ENCODE measurements around the gene AMFR.

Gene AMFR

DNA sequence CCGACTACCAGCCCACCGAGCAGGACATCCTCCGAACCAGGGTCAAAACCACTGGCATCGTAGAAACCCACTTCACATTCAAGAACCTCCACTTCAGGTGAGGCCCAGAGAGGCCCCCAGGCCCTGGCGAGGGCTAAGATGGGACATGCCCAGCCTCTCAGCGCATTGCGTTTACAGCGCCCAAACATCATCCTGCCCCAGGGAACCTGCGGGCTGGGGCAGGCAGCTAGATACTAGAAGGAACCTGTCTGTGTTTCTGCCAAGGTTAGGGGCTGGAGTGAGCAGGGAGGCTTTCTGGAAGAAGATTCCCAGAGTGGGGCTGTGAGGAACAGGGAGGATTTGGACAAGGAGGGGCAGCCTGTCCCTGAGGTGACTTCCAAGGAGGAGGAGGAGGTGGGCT lies 90.6 kb downstream of the AMFR start:
- no peak for DNase-seq (ENCODE audit: low read depth in 1 of 2, low spot score in 1 of 2)

DNA sequence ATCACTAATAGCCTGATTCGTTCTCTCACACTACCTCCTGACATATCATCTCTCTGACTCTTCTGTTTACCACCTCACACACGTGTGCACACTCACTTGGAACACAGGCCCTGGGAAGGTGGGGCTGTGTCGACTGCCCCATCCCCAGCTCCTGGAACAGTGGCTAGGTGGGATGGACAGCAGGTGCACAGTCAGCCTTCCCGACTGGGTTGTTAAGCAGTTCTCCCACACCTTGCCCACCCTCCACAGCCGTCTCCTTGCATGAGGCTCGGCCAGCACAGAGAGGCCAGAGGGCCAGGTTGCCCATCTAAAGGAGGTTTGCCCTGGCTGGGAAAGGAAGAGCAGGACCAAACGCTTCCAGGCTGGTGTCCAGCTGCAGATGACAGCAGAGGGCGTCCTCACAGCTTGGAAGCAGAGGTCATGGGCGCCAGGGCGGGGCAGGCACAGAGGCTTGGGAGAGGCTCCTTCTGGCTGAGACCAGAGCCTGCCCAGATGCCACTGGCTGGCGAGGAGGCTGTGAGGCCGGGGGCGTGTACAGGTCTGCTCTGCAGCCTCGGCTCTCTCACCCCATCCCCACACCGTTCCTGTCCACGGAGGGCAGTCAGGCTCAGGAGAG lies 92.8 kb downstream of the AMFR start:
- DNase-seq (ENCODE audit: low read depth in 1 of 2, low spot score in 1 of 2), result no peak

GRCh38 chr16:56331915-56332314 lies 93.4 kb downstream of the AMFR start:
- DNase-seq (ENCODE audit: low read depth in 1 of 2, low spot score in 1 of 2), result no peak

DNA sequence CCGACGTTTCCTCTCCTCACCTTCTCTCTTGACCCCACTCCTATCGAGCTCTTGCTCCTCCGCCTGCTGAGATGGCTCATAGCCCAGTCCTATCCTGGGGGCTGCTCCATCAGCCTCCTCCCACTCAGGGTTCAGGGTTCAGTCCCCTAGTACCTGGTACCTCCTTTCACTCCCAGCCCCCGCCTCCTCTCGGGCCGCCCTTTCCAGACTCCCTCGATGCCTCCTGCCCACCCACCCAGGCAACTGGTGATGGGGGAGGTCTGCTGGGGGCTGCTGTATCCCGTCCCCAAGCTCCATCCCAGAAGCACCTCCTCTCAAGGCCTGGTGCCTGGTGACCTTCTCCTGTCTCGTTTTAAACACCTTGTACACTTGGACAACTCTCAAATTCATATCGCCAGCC lies 93.9 kb downstream of the AMFR start:
- no peak for DNase-seq (ENCODE audit: low read depth in 1 of 2, low spot score in 1 of 2)

DNA sequence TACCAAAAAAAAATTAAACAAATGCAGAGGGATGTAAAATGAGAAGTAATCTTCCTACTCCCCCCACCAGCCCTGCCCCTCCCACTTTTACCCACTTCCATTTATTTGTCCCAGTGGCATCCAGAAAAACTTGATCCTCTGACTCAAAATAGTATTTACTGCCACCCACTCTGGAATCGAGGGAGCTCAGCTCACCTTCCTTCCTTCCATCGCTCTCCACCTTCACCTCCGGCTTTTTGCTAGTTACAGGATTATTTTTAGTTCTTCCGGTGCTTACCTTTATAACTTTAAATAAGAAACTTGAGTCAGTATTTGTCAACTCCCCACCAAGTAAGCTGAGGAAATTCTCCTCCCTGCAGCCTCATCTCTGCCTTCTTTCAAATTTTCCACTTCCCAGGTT lies 94.9 kb downstream of the AMFR start:
- no peak for DNase-seq (ENCODE audit: low read depth in 1 of 2, low spot score in 1 of 2)

GRCh38 chr16:56329887-56330286 lies 95.5 kb downstream of the AMFR start:
- no peak for DNase-seq (ENCODE audit: low read depth in 1 of 2, low spot score in 1 of 2)

GRCh38 chr16:56328276-56329022 lies 96.9 kb downstream of the AMFR start:
- no peak for DNase-seq (ENCODE audit: low read depth in 1 of 2, low spot score in 1 of 2)

- no peak for DNase-seq (ENCODE audit: low read depth in 1 of 2, low spot score in 1 of 2)
Measured at GRCh38 chr16:56327929-56328258, 97.5 kb downstream of the AMFR start.

DNA sequence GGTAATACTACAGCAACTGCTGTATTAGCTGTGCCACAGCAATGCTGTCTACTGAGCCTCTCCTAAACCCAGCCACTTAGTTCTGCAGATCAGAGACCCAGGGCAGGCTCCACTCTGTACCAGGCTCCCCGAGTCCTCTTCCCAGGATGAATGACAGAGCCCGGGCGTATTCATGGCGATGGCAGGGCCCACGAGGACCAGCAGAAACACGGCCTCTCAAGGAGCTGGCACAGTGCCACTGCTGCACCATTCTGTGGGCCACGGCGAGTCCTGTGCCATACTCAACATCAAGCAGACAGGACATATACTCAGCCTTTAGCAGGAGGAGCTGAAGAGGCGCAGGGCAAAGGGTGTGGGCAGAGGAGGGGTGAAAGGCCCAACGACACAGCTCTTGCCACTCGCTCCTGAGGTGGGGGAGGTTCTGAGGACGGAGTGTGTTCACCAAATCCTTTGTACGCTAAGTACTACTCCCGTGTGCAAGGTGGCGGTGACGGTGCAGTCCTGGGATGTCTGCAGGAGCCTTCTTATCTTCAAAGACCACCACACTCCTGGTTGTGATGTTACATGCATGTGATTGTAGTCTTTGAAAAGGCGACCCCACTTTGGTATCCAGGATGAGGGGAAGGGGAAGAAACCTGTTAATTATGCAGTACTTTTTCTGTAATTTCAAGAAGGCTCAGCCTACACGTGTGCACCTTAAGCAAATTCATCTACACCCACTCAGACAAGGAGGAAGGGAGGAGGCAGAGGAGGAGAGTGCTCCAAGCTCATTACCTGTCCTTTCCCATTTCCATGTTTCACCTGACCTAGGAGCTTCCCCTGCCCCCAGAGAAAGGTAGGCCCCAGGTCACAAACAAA lies 98.0 kb downstream of the AMFR start:
- DNase-seq (ENCODE audit: low read depth in 1 of 2, low spot score in 1 of 2), result no peak

DNA sequence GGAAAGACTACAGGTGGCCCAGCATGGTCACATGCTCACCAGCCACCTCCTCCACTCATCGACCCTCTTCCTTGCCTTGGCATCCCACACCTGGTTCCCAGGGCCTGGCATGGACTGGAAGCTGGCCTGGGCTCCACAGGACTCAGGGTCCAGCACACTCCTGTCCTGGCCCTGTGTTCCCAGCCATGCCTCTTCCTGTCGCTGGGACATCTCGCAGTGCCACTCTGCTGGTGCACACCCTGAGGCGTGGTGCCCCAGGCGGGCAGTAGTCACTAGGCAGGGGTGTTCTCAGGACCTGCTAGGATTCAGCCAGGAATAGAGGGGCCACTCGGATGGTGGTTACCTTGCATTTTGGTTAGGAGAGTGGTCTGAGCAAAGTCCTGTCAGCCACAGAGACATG lies 99.4 kb downstream of the AMFR start:
- no peak for DNase-seq (ENCODE audit: low read depth in 1 of 2, low spot score in 1 of 2)

DNA sequence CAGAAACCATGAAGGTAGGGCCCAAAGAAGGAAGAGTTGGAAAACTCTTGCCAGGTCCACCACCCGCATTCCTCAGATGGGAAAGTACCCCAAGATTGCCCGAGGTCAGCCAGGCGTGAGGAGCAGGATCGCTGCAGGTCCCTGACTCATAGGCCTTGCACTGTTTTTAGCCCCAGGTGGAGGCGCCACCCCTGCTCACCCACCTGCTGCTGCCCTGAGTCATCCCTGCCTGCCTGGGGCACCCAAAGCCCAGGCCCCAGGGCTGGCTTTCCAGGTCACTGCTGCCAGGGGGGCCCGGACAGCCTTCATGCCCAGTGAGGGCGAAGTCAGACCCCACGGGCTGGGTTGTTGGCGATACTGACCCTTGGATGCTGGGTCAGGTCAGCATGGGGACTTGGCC lies 100.9 kb downstream of the AMFR start:
- DNase-seq (ENCODE audit: low read depth in 1 of 2, low spot score in 1 of 2), result no peak

- no peak for DNase-seq (ENCODE audit: low read depth in 1 of 2, low spot score in 1 of 2)
Measured at GRCh38 chr16:56321571-56321970, 103.8 kb downstream of the AMFR start.

DNA sequence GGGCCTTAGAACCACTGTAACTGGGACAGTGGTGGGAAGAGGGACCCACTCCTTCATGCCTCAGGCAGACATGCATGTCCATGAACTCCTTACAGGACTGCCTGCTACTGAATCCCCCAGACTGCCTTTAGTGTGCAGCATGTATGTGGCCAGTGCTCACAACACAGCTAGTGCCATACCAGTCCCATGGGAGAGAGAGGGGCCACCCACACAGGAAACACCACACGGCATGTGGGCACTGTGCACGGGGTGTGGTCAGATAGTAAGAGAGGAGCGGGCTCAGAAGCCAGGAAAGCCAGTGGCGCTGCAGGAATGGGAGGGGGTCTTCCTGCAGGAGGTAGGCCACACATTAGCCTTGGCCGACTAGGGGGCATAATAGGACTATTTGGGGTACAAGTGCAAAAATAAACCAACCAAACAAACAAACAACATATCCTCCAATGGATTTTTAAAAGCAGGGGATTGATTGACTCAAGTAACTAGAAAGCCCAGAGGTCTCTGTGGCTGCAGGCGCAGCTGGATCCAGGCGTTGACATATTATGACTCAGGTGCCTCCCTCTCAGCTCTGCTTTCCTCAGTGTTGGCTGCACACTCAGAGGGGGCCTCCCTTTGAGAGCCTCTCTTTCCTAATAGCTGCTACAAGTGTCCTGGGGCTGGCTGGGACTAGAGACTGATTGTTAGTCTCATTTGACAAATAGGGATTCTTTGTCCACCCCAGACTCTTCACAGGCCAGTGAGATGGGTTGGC lies 104.4 kb downstream of the AMFR start:
- DNase-seq (ENCODE audit: low read depth in 1 of 2, low spot score in 1 of 2), result no peak

DNA sequence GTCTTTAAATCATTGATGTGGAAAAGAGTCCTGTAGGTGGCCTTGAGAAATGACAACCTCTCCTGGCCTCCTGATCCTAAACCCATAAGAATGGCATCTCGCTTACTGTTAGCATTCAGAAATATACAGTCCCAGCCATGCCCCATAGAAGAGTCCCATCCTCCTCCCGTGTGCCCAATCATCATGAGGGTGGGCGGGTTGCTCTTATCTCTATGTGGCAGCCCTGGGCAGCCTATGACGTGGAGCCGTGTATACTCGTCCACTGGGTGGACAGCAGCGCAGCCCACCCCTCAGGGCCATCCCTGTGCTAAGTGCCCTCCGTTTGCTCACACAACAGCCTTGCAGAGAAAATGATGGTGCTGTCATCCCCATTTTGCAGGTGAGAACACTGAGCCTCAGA lies 105.3 kb downstream of the AMFR start:
- no peak for DNase-seq (ENCODE audit: low read depth in 1 of 2, low spot score in 1 of 2)

GRCh38 chr16:56319376-56319775 lies 106.0 kb downstream of the AMFR start:
- no peak for DNase-seq (ENCODE audit: low read depth in 1 of 2, low spot score in 1 of 2)

DNA sequence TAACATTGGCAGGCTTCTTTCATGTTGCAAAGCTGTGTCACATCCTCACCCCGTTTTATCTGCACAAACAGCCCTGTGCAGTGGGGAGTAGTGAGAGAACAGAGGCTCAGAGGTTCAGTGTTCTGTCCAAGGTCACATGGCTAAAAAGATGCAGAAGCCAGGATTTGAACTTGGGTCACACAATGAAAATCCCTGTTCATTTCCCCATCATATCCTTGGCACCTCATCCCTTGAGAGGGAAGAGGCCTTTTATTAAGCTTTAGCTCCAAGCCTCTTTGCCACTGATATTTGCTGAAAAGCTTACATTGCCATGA lies 106.6 kb downstream of the AMFR start:
- no peak for DNase-seq (ENCODE audit: low read depth in 1 of 2, low spot score in 1 of 2)

DNA sequence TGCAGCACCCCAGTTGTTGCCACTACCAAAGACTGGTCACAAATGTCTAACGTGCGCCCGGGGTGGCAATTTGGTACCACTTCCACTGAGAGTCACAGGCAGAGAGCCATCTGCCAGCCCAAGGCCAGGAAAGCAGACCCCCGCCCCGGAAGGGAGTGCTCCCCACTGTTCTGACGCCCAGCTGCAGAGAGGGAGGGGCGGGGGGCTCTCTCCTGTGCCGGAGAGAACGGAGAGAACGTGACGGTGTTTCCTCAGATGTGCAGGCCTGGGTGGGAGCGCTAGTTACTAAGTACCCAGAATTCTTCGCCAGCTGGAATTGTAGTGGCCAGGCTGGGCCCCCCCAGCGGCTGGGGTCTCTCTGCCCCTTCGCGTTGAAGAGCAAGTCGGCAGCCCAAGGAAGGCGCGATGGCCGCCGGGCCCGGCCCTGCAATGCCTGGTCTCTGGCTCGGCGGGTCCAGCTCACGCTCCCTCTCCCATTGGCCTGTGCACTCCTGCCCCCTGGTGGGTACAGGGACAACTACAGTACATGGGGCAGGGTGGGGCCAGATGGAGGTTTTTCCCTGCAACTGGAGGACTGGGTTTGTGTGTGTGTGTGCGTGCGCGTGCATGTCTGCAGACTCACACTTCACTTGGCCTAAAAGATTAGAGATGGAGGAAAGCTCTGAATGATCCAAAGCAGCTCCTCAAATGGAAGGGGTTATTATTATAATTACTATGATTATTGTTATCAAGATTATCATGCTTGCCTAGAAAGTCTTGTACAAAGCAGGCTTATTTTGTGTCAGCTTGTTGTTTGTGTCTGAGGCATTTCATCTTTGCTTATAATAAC lies 107.1 kb downstream of the AMFR start:
- peak; percentile 58 to 62 for DNase-seq (ENCODE audit: low read depth in 1 of 2, low spot score in 1 of 2)

DNA sequence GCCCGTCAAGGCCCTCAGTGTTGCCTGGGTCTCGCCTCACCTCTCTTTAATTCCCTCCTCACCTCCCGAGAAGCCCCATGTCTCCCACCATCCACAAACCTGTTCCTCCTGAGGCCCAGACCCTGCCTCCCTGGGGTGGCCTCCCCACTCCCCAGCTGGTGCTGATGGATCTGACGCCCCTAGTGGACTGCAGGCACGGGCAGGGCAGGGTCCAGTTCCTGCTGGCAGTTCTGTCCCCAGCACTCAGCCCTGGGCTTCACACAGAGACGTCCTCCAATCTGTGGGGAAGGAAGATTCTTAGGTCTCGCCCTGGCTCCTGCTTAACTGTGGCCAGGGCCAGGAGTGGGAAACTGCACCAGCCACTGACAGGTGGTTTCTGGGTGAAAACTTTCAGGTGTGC lies 108.8 kb downstream of the AMFR start:
- DNase-seq (ENCODE audit: low read depth in 1 of 2, low spot score in 1 of 2), result no peak

DNA sequence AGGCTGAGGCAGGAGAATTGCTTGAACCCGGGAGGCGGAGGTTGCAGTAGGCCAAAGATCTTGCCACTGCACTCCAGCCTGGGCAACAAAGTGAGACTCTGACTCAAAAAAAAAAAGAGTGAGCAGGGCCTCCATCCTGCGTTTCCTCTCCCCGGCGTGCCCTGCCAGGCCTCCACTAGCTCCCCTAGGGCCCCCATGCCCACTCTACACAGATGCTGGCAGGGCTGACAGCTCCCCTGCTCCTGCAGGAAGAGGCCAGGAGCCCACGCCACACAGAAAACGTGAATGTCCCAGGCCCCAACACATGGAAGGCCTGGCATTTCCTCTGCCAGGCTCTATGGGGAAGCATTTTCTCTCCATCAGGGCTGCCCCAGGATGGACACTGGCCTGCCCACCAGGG lies 109.4 kb downstream of the AMFR start:
- no peak for DNase-seq (ENCODE audit: low read depth in 1 of 2, low spot score in 1 of 2)

- no peak for DNase-seq (ENCODE audit: low read depth in 1 of 2, low spot score in 1 of 2)
Measured at GRCh38 chr16:56314244-56314850, 111.0 kb downstream of the AMFR start.
